ENCODE results near the gene MTHFR. TPM values are rescaled to one million over a fixed set of nuclear protein-coding genes. Genes with fewer than 3 reads are reported as not detected.

Gene MTHFR
- total and polyA plus RNA-seq, 4 donors: 5.5 to 29.0 (median 18.3) TPM

DNA sequence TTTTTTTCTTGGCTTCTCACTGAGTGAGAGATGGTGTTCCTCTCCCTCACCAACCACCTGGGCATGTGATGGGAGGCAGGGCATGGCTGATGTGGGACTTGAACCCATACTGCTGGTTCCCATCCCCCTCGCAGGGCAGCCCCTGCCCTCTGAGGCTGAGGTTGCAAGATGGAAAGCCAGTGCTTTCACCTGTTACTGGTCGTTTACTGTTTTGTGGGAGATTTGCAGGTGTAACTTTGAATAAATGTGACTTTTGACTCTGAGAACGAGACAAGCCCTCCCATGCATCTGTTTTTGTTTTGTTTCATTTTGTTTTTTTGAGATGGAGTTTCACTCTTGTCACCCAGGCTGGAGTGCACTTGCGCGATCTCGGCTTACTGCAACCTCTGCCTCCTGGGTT, 22.2 kb downstream of the MTHFR start (continued):
- TF ChIP-seq, protein P1, sequence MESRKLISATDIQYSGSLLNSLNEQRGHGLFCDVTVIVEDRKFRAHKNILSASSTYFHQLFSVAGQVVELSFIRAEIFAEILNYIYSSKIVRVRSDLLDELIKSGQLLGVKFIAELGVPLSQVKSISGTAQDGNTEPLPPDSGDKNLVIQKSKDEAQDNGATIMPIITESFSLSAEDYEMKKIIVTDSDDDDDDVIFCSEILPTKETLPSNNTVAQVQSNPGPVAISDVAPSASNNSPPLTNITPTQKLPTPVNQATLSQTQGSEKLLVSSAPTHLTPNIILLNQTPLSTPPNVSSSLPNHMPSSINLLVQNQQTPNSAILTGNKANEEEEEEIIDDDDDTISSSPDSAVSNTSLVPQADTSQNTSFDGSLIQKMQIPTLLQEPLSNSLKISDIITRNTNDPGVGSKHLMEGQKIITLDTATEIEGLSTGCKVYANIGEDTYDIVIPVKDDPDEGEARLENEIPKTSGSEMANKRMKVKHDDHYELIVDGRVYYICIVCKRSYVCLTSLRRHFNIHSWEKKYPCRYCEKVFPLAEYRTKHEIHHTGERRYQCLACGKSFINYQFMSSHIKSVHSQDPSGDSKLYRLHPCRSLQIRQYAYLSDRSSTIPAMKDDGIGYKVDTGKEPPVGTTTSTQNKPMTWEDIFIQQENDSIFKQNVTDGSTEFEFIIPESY (IDR thresholded peaks at IDR 0.05): no peak
- TF ChIP-seq HNF4A (conservative IDR thresholded peaks at IDR 0.05) (no peak), RAD21 (IDR thresholded peaks at IDR 0.05) (no peak)

DNA sequence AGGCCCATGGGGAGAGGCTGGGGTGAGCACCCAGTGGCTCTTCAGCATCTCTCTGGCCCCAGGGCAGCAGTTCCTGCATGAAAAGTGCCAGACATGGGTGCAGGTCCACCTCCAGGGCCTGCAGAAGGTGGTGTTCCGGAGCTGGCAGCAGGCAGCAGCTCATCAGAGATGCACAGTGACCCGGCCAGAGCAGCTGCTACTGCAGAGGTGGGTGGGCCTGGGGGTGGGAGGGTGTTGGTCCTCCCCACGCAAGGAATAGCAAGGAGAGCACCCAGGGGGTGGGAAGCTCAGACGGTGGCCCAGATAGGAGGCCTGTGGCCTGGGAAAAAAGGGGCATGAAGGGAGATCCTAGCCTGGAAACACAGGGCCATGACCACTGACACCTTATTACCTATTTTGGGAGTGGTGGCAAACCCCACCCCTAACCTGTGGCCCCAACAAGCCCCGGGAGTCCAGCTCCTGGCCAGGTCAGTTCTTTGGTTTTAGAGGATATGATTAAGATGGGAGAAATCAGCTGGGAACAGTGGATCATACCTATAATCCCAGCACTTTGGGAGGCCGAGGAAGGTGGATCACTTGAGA, 23.5 kb downstream of the MTHFR start:
- no peak for DNase-seq (ENCODE audit: low spot score)
- 90% methylated on average over 6 of the region's 6 CpGs for WGBS

More for the DNA sequence above, 23.5 kb downstream of the MTHFR start:
- Histone ChIP-seq H3K36me3 (ENCODE audit: control insufficient read depth in 4 of 4, insufficient read depth in 3 of 4, low read depth in 1 of 4, low read length in 3 of 4) (no peaks in the 10 kb centered on the region), H3K4me1 (ENCODE audit: control insufficient read depth in 4 of 4, insufficient read depth in 4 of 4, low read length in 3 of 4) (peaks cover 0 to 26% (median 17%) of the 10 kb centered on the region in 4 donors), H3K27me3 (ENCODE audit: control insufficient read depth in 4 of 4, insufficient read depth in 4 of 4, low read length in 3 of 4) (no peaks in the 10 kb centered on the region), H3K9me3 (ENCODE audit: control insufficient read depth in 4 of 4, low read length in 3 of 4) (no peaks in the 10 kb centered on the region), H3K27ac (ENCODE audit: low read depth in 1 of 2, low read length in 2 of 2) (no peak overlapping the region), H3K9ac (ENCODE audit: low read depth in 1 of 2, low read length in 2 of 2) (no peak overlapping the region), H3K4me3 (ENCODE audit: low read depth in 1 of 3, low read length in 3 of 3) (no peak overlapping the region)
- TF ChIP-seq, protein P2, sequence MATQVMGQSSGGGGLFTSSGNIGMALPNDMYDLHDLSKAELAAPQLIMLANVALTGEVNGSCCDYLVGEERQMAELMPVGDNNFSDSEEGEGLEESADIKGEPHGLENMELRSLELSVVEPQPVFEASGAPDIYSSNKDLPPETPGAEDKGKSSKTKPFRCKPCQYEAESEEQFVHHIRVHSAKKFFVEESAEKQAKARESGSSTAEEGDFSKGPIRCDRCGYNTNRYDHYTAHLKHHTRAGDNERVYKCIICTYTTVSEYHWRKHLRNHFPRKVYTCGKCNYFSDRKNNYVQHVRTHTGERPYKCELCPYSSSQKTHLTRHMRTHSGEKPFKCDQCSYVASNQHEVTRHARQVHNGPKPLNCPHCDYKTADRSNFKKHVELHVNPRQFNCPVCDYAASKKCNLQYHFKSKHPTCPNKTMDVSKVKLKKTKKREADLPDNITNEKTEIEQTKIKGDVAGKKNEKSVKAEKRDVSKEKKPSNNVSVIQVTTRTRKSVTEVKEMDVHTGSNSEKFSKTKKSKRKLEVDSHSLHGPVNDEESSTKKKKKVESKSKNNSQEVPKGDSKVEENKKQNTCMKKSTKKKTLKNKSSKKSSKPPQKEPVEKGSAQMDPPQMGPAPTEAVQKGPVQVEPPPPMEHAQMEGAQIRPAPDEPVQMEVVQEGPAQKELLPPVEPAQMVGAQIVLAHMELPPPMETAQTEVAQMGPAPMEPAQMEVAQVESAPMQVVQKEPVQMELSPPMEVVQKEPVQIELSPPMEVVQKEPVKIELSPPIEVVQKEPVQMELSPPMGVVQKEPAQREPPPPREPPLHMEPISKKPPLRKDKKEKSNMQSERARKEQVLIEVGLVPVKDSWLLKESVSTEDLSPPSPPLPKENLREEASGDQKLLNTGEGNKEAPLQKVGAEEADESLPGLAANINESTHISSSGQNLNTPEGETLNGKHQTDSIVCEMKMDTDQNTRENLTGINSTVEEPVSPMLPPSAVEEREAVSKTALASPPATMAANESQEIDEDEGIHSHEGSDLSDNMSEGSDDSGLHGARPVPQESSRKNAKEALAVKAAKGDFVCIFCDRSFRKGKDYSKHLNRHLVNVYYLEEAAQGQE (IDR thresholded peaks at IDR 0.05): no peak
- TF ChIP-seq GABPA (IDR thresholded peaks at IDR 0.05 in 1 of 2, conservative IDR thresholded peaks at IDR 0.05 in 1 of 2) (no peak), YY1 (IDR thresholded peaks at IDR 0.05) (no peak), EGR1 (IDR thresholded peaks at IDR 0.05; ENCODE audit: low read depth in 2 of 2) (no peak), JUND (IDR thresholded peaks at IDR 0.05) (no peak), FOXA1 (IDR thresholded peaks at IDR 0.05) (no peak), SP1 (IDR thresholded peaks at IDR 0.05) (no peak), FOXA2 (IDR thresholded peaks at IDR 0.05) (no peak), RAD21 (IDR thresholded peaks at IDR 0.05) (no peak), NR2F2 (IDR thresholded peaks at IDR 0.05) (no peak)
- TF ChIP-seq, protein P3, sequence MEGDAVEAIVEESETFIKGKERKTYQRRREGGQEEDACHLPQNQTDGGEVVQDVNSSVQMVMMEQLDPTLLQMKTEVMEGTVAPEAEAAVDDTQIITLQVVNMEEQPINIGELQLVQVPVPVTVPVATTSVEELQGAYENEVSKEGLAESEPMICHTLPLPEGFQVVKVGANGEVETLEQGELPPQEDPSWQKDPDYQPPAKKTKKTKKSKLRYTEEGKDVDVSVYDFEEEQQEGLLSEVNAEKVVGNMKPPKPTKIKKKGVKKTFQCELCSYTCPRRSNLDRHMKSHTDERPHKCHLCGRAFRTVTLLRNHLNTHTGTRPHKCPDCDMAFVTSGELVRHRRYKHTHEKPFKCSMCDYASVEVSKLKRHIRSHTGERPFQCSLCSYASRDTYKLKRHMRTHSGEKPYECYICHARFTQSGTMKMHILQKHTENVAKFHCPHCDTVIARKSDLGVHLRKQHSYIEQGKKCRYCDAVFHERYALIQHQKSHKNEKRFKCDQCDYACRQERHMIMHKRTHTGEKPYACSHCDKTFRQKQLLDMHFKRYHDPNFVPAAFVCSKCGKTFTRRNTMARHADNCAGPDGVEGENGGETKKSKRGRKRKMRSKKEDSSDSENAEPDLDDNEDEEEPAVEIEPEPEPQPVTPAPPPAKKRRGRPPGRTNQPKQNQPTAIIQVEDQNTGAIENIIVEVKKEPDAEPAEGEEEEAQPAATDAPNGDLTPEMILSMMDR (IDR thresholded peaks at IDR 0.05; ENCODE audit: low read depth, low read length, missing input control): no peak
- TF ChIP-seq, protein P1 (IDR thresholded peaks at IDR 0.05): no peak

Measured in liver (tissue), 9 donors.